HEK293 (cell line): ENCODE data around the gene RALA.
"Not testable (repeated sequence)": the region's sequence is repeated elsewhere in the genome, so short reads cannot be mapped to it uniquely, and the experiment has no call there.

Experiments
- CTCF ChIA-PET: fragments of 350-600 bp; formaldehyde crosslinking; extraction: SDS; loops from one replicate; lab custom pipeline; 2021; ENCODE audit warnings: antibody characterized with exemption; lab: Yijun Ruan, JAX
- POLR2A ChIA-PET: fragments of 300-600 bp; formaldehyde crosslinking; extraction: SDS; loops from one replicate; lab custom pipeline; 2020; ENCODE audit warnings: antibody characterized with exemption, inconsistent platforms; lab: Yijun Ruan, JAX
- H3K27ac ChIP-seq: fragments of 200-500 bp; sonication (Bioruptor generic); 2 replicates; pipeline ENCODE4 v1.5.1; 2014; ENCODE audit warnings: low read depth, low read length, control low read depth, inconsistent platforms; ENCODE audit errors: extremely low read depth
- H3K36me3 ChIP-seq, 2 experiments: fragments of 200-500 bp in 1 of 2; sonication (Bioruptor generic) in 1 of 2; 1 replicate in 1 of 2; 2 replicates in 1 of 2; pipeline ENCODE4 v1.5.1; 2014 to 2017; ENCODE audit warnings: inconsistent platforms in 2 of 2, low read length in 2 of 2; ENCODE audit not compliant: control insufficient read depth in 2 of 2, insufficient read depth in 1 of 2
- H3K4me1 ChIP-seq: fragments of 200-500 bp; sonication (Bioruptor generic); 2 replicates; pipeline ENCODE4 v1.5.1; 2014; ENCODE audit warnings: mild to moderate bottlenecking, low read length, inconsistent platforms; ENCODE audit not compliant: control insufficient read depth, insufficient read depth
- H3K4me3 ChIP-seq: 2 replicates; pipeline ENCODE4 v1.5.1; 2011; ENCODE audit warnings: low read depth, mild to moderate bottlenecking, control low read depth, low read length, moderate library complexity
- H3K9me3 ChIP-seq: fragments of 200-500 bp; sonication (Bioruptor generic); 2 replicates; pipeline ENCODE4 v1.5.1; 2014; ENCODE audit warnings: low read depth, low read length, inconsistent platforms; ENCODE audit not compliant: control insufficient read depth, insufficient read depth
- ATF2 ChIP-seq: fragments of 450-650 bp; formaldehyde crosslinking; IDR thresholded peaks from 2 replicates; pipeline ENCODE4 v1.5.1; 2016; ENCODE audit warnings: missing biosample characterization, missing genetic modification characterization, low read depth
- BCL11B ChIP-seq: fragments of 450-650 bp; formaldehyde crosslinking; IDR thresholded peaks from 2 replicates; pipeline ENCODE4 v1.5.1; 2016; ENCODE audit warnings: low read depth, missing biosample characterization, missing genetic modification characterization
- EGR2 ChIP-seq: fragments of 450-650 bp; formaldehyde crosslinking; IDR thresholded peaks from 2 replicates; pipeline ENCODE4 v1.5.1; 2016; ENCODE audit warnings: low read depth, missing biosample characterization, missing genetic modification characterization
- GLIS1 ChIP-seq: fragments of 450-650 bp; formaldehyde crosslinking; IDR thresholded peaks from 2 replicates; pipeline ENCODE4 v1.5.1; 2016; ENCODE audit warnings: missing biosample characterization, missing genetic modification characterization
- IKZF3 ChIP-seq: fragments of 450-650 bp; IDR thresholded peaks from 2 replicates; pipeline ENCODE4 v1.5.0; 2018; ENCODE audit warnings: missing biosample characterization, mild to moderate bottlenecking, missing genetic modification characterization, moderate library complexity
- INSM2 ChIP-seq: fragments of 450-650 bp; formaldehyde crosslinking; IDR thresholded peaks from 2 replicates; pipeline ENCODE4 v1.5.1; 2016; ENCODE audit warnings: missing biosample characterization, missing genetic modification characterization
- KLF16 ChIP-seq: fragments of 450-650 bp; formaldehyde crosslinking; IDR thresholded peaks from 2 replicates; pipeline ENCODE4 v1.5.1; 2017; ENCODE audit warnings: missing biosample characterization, missing genetic modification characterization
- ZEB2 ChIP-seq: fragments of 450-650 bp; formaldehyde crosslinking; IDR thresholded peaks from 2 replicates; pipeline ENCODE4 v1.5.1; 2016; ENCODE audit warnings: missing biosample characterization, missing genetic modification characterization
- ZFP69B ChIP-seq: fragments of 450-650 bp; formaldehyde crosslinking; IDR thresholded peaks from 2 replicates; pipeline ENCODE4 v1.5.1; 2016; ENCODE audit warnings: missing biosample characterization, missing genetic modification characterization
- ZNF2 ChIP-seq: fragments of 450-650 bp; formaldehyde crosslinking; IDR thresholded peaks from 2 replicates; pipeline ENCODE4 v1.5.1; 2016; ENCODE audit warnings: missing biosample characterization, missing genetic modification characterization
- ZNF324 ChIP-seq: fragments of 450-650 bp; formaldehyde crosslinking; IDR thresholded peaks from 2 replicates; pipeline ENCODE4 v1.5.1; 2016; ENCODE audit warnings: missing biosample characterization, missing genetic modification characterization
- ZNF366 ChIP-seq: fragments of 450-650 bp; formaldehyde crosslinking; conservative IDR thresholded peaks from 2 replicates; pipeline ENCODE4 v1.5.1; 2016; ENCODE audit warnings: missing biosample characterization, missing genetic modification characterization
- ZNF391 ChIP-seq: fragments of 450-650 bp; formaldehyde crosslinking; IDR thresholded peaks from 2 replicates; pipeline ENCODE4 v1.5.1; 2016; ENCODE audit warnings: low read depth, missing biosample characterization, missing genetic modification characterization, borderline replicate concordance
- ZNF394 ChIP-seq: fragments of 450-650 bp; formaldehyde crosslinking; IDR thresholded peaks from 2 replicates; pipeline ENCODE4 v1.5.1; 2016; ENCODE audit warnings: missing biosample characterization, missing genetic modification characterization, mild to moderate bottlenecking, moderate library complexity, borderline replicate concordance
- ZNF558 ChIP-seq: fragments of 450-650 bp; formaldehyde crosslinking; IDR thresholded peaks from 2 replicates; pipeline ENCODE4 v1.5.1; 2016; ENCODE audit warnings: missing biosample characterization, missing genetic modification characterization
- ZSCAN23 ChIP-seq: fragments of 450-650 bp; formaldehyde crosslinking; IDR thresholded peaks from 2 replicates; pipeline ENCODE4 v1.5.1; 2016; ENCODE audit warnings: missing biosample characterization, missing genetic modification characterization
- ZSCAN4 ChIP-seq: fragments of 450-650 bp; formaldehyde crosslinking; IDR thresholded peaks from 2 replicates; pipeline ENCODE4 v1.5.1; 2017; ENCODE audit warnings: missing biosample characterization, missing genetic modification characterization
- TF ChIP-seq, protein P1 (sequence below): fragments of 450-650 bp; formaldehyde crosslinking; IDR thresholded peaks from 2 replicates; pipeline ENCODE4 v1.5.1; 2017; ENCODE audit warnings: missing biosample characterization, missing genetic modification characterization
- TF ChIP-seq, protein P2 (sequence below): fragments of 450-650 bp; formaldehyde crosslinking; IDR thresholded peaks from 2 replicates; pipeline ENCODE4 v1.5.1; 2016; ENCODE audit warnings: missing biosample characterization, missing genetic modification characterization
- TF ChIP-seq, protein P3 (sequence below): fragments of 450-650 bp; formaldehyde crosslinking; IDR thresholded peaks from 2 replicates; pipeline ENCODE4 v1.5.1; 2017; ENCODE audit warnings: missing biosample characterization, missing genetic modification characterization
- TF ChIP-seq, protein P4 (sequence below): fragments of 450-650 bp; formaldehyde crosslinking; IDR thresholded peaks from 2 replicates; pipeline ENCODE4 v1.5.1; 2016; ENCODE audit warnings: missing biosample characterization, missing genetic modification characterization

Gene RALA

DNA sequence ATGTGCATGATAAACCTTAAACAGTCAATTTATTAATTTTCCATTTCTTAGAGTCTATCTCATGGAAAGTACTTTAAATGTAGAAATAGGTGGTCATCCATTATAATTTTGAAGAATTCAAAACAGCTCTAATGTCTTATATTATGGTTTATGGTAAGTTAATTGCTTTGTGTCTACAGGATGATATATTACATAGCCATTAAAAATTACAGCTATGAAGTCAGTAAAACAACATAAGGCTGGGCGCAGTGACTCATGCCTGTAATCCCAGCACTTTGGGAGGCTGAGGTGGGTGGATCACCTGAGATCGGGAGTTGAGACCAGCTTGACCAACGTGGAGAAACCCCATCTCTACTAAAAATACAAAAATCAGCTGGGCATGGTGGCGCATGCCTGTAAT lies 44.9 kb downstream of the RALA start:
- H3K27ac ChIP-seq, H3K36me3 ChIP-seq, H3K9me3 ChIP-seq, CTCF ChIA-PET, H3K4me3 ChIP-seq: not testable (repeated sequence)
- POLR2A ChIA-PET = interaction anchor here (0.6 to 0.7 kb wide), 2 partner anchors 11 to 33 kb away, joined by 3 to 4 read pairs; no protein-coding TSS in a partner anchor
- peaks cover 12% of the 10 kb centered on the region; the same call in 1 of the 2 replicates for H3K4me1 ChIP-seq
- TF ChIP-seq IKZF3 (tag by site-specific recombination) = peak; percentile 83
- TF ChIP-seq, protein P1, sequence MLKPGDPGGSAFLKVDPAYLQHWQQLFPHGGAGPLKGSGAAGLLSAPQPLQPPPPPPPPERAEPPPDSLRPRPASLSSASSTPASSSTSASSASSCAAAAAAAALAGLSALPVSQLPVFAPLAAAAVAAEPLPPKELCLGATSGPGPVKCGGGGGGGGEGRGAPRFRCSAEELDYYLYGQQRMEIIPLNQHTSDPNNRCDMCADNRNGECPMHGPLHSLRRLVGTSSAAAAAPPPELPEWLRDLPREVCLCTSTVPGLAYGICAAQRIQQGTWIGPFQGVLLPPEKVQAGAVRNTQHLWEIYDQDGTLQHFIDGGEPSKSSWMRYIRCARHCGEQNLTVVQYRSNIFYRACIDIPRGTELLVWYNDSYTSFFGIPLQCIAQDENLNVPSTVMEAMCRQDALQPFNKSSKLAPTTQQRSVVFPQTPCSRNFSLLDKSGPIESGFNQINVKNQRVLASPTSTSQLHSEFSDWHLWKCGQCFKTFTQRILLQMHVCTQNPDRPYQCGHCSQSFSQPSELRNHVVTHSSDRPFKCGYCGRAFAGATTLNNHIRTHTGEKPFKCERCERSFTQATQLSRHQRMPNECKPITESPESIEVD (tag by site-specific recombination) = peak; percentile 91
- TF ChIP-seq EGR2 (tag by site-specific recombination) = peak; percentile 41
- TF ChIP-seq ZNF394 = peak; percentile 71; the same call in 1 of the 2 replicates
- TF ChIP-seq BCL11B (tag by site-specific recombination) = peak; percentile 76; the same call in 1 of the 2 replicates
- TF ChIP-seq ZFP69B (tag by site-specific recombination) = 0 out of 2 replicates have a peak, but pooled peaks have one; percentile 30
- peak; percentile 94 for TF ChIP-seq ZEB2 (tag by site-specific recombination)
- TF ChIP-seq, protein P2, sequence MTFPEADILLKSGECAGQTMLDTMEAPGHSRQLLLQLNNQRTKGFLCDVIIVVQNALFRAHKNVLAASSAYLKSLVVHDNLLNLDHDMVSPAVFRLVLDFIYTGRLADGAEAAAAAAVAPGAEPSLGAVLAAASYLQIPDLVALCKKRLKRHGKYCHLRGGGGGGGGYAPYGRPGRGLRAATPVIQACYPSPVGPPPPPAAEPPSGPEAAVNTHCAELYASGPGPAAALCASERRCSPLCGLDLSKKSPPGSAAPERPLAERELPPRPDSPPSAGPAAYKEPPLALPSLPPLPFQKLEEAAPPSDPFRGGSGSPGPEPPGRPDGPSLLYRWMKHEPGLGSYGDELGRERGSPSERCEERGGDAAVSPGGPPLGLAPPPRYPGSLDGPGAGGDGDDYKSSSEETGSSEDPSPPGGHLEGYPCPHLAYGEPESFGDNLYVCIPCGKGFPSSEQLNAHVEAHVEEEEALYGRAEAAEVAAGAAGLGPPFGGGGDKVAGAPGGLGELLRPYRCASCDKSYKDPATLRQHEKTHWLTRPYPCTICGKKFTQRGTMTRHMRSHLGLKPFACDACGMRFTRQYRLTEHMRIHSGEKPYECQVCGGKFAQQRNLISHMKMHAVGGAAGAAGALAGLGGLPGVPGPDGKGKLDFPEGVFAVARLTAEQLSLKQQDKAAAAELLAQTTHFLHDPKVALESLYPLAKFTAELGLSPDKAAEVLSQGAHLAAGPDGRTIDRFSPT (tag by site-specific recombination) = peak; percentile 97
- peak; percentile 48; the same call in 1 of the 2 replicates for TF ChIP-seq ATF2
- 0 out of 2 replicates have a peak, but pooled peaks have one; percentile 11 for TF ChIP-seq ZSCAN4 (tag by site-specific recombination)
- TF ChIP-seq ZNF324 (tag by site-specific recombination) = peak; percentile 79; the same call in 1 of the 2 replicates
- peak; percentile 73 for TF ChIP-seq ZNF366 (tag by site-specific recombination)
- TF ChIP-seq, protein P3, sequence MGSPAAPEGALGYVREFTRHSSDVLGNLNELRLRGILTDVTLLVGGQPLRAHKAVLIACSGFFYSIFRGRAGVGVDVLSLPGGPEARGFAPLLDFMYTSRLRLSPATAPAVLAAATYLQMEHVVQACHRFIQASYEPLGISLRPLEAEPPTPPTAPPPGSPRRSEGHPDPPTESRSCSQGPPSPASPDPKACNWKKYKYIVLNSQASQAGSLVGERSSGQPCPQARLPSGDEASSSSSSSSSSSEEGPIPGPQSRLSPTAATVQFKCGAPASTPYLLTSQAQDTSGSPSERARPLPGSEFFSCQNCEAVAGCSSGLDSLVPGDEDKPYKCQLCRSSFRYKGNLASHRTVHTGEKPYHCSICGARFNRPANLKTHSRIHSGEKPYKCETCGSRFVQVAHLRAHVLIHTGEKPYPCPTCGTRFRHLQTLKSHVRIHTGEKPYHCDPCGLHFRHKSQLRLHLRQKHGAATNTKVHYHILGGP (tag by site-specific recombination) = peak; percentile 47; the same call in 1 of the 2 replicates
- 0 out of 2 replicates have a peak, but pooled peaks have one; percentile 34 for TF ChIP-seq ZSCAN23 (tag by site-specific recombination)
- peak; percentile 60 for TF ChIP-seq GLIS1 (tag by site-specific recombination)
- TF ChIP-seq, protein P4, sequence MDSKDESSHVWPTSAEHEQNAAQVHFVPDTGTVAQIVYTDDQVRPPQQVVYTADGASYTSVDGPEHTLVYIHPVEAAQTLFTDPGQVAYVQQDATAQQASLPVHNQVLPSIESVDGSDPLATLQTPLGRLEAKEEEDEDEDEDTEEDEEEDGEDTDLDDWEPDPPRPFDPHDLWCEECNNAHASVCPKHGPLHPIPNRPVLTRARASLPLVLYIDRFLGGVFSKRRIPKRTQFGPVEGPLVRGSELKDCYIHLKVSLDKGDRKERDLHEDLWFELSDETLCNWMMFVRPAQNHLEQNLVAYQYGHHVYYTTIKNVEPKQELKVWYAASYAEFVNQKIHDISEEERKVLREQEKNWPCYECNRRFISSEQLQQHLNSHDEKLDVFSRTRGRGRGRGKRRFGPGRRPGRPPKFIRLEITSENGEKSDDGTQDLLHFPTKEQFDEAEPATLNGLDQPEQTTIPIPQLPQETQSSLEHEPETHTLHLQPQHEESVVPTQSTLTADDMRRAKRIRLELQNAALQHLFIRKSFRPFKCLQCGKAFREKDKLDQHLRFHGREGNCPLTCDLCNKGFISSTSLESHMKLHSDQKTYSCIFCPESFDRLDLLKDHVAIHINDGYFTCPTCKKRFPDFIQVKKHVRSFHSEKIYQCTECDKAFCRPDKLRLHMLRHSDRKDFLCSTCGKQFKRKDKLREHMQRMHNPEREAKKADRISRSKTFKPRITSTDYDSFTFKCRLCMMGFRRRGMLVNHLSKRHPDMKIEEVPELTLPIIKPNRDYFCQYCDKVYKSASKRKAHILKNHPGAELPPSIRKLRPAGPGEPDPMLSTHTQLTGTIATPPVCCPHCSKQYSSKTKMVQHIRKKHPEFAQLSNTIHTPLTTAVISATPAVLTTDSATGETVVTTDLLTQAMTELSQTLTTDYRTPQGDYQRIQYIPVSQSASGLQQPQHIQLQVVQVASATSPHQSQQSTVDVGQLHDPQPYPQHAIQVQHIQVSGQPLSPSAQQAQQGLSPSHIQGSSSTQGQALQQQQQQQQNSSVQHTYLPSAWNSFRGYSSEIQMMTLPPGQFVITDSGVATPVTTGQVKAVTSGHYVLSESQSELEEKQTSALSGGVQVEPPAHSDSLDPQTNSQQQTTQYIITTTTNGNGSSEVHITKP (tag by site-specific recombination) = 0 out of 2 replicates have a peak, but pooled peaks have one; percentile 21
- TF ChIP-seq ZNF2 (tag by site-specific recombination) = peak; percentile 66; the same call in 1 of the 2 replicates
- TF ChIP-seq ZNF391 (tag by site-specific recombination) = 0 out of 2 replicates have a peak, but pooled peaks have one; percentile 35
- 0 out of 2 replicates have a peak, but pooled peaks have one; percentile 44 for TF ChIP-seq ZNF558 (tag by site-specific recombination)
- 0 out of 2 replicates have a peak, but pooled peaks have one; percentile 41 for TF ChIP-seq KLF16 (tag by site-specific recombination)
- TF ChIP-seq INSM2 (tag by site-specific recombination) = peak; percentile 84
